Prostate gland (tissue), 2 donors: ENCODE results near the gene ARHGAP25. TPM values are rescaled to one million over a fixed set of nuclear protein-coding genes. Genes with fewer than 3 reads are reported as not detected.

Source experiments
- DNase-seq: peaks from one replicate; pipeline ENCODE4 v3.0.0-alpha.2; 2019; ENCODE audit warnings: low spot score
- H3K27ac ChIP-seq, 2 donors: fragments of 200-600 bp; sonication (generic); 2 replicates each; pipeline ENCODE4 v1.5.1; 2017 to 2019
- H3K27me3 ChIP-seq: fragments of 200-600 bp; sonication (generic); replicated peaks from 2 replicates; pipeline ENCODE4 v1.5.1; 2019; ENCODE audit not compliant: insufficient read depth
- H3K36me3 ChIP-seq, 2 donors: fragments of 200-600 bp; sonication (generic); 1 replicate in 1 of 2; 2 replicates in 1 of 2; pipeline versions ENCODE4 v1.5.1 to v1.8.1; 2017 to 2019
- H3K4me1 ChIP-seq: fragments of 200-600 bp; sonication (generic); replicated peaks from 2 replicates; pipeline ENCODE4 v1.5.1; 2019
- H3K4me3 ChIP-seq, 2 donors: fragments of 200-600 bp; sonication (generic); 2 replicates each; pipeline ENCODE4 v1.5.1; 2017 to 2019
- H3K9me3 ChIP-seq: fragments of 200-600 bp; sonication (generic); 2 replicates; pipeline ENCODE4 v1.5.1; 2017
- POLR2A ChIP-seq: fragments of 450-650 bp; IDR thresholded peaks from one replicate; pipeline ENCODE4 v1.6.1; 2016; ENCODE audit warnings: antibody characterized with exemption, mild to moderate bottlenecking
- POLR2AphosphoS5 ChIP-seq: sonication (generic); formaldehyde crosslinking; IDR thresholded peaks from one replicate; pipeline ENCODE4 v1.6.1; 2017; ENCODE audit warnings: antibody characterized with exemption
- WGBS: methylation state at CpG from one replicate; pipeline ENCODE4 v1.1.5; 2018; 5-methylcytosine and 5-hydroxymethylcytosine counted together
- intact Hi-C: fragments of 100-400 bp; cut with DNase I; formaldehyde crosslinking; loops from one replicate; pipeline ENCODE4 v1.14.2; 2022
- total RNA-seq, 2 donors: library from RNA; depleted of rRNA; stranded (reverse); fragments of >200 nt; gene quantifications; one replicate each; pipeline ENCODE4 v1.1.0, GENCODE V29; 2016
- TF ChIP-seq, protein P1 (sequence below), 4 experiments: fragments of 200-600 bp in 2 of 4; fragments of 450-650 bp in 2 of 4; sonication (generic) in 2 of 4; IDR thresholded peaks; 1 replicate in 3 of 4; 2 replicates in 1 of 4; pipeline ENCODE4 v1.5.1; 2016 to 2019; ENCODE audit warnings: antibody characterized with exemption in 4 of 4, mild to moderate bottlenecking in 2 of 4, moderate library complexity in 2 of 4

ARHGAP25 gene
- total RNA-seq, 2 donors from 2014 or later, result 5.0 to 6.2 TPM

DNA sequence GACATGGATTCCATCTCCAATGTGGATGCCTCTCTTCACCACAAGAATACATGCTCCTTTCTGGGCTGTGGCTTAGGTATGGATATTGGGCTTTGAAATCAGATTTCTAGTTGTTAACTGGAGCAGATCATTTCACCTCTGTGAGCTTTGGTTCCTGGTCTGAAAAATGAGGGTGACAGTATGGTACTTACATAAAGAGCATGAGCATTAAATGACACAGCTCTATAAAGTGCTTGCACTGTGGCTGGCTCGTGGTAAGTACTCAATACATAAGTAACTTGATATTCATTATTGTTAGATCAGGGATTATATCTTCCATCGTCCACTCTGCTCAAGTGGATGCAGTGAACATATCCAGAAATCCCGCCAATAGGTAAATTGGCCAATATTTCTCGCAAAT is 33.4 kb downstream of the ARHGAP25 start:
- DNase-seq, result no peak
- no peak overlapping the region for H3K4me3 ChIP-seq
- no peaks in the 10 kb centered on the region for H3K36me3 ChIP-seq
- H3K27me3 ChIP-seq, result no peaks in the 10 kb centered on the region
- H3K9me3 ChIP-seq, result no peaks in the 10 kb centered on the region
- intact Hi-C loops, result no loop called here
- 48% methylated on average over 4 of the region's 4 CpGs for WGBS
- H3K27ac ChIP-seq, result no peak overlapping the region
- no peak for TF ChIP-seq POLR2AphosphoS5
- no peak for TF ChIP-seq POLR2A
- TF ChIP-seq, protein P1, sequence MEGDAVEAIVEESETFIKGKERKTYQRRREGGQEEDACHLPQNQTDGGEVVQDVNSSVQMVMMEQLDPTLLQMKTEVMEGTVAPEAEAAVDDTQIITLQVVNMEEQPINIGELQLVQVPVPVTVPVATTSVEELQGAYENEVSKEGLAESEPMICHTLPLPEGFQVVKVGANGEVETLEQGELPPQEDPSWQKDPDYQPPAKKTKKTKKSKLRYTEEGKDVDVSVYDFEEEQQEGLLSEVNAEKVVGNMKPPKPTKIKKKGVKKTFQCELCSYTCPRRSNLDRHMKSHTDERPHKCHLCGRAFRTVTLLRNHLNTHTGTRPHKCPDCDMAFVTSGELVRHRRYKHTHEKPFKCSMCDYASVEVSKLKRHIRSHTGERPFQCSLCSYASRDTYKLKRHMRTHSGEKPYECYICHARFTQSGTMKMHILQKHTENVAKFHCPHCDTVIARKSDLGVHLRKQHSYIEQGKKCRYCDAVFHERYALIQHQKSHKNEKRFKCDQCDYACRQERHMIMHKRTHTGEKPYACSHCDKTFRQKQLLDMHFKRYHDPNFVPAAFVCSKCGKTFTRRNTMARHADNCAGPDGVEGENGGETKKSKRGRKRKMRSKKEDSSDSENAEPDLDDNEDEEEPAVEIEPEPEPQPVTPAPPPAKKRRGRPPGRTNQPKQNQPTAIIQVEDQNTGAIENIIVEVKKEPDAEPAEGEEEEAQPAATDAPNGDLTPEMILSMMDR (IDR thresholded peaks at IDR 0.05), result no peak
- H3K4me1 ChIP-seq, result no peaks in the 10 kb centered on the region

DNA sequence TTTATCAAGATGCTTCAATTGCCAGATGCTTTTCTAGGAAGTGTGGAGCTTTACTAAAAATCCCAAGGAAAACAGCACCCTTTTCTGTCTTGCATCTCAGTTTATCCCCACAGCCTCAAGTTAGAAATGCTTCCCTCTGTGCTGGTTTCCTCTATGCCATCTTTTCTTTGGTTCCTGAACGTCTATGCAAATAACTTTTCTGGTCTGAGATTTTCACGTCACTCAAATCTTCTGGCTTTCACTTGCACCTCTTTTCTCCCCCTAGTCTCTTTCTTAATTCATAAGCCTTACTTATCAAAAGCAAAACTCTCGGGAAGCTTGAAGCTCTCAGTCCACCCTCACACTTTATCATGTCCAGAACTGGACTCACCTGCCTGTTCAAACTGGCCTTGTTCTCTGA is 33.9 kb downstream of the ARHGAP25 start:
- 68% methylated on average over 3 of the region's 3 CpGs for WGBS
- Histone ChIP-seq H3K27me3 (no peaks in the 10 kb centered on the region), H3K27ac (no peak overlapping the region), H3K4me3 (no peak overlapping the region), H3K9me3 (no peaks in the 10 kb centered on the region), H3K4me1 (no peaks in the 10 kb centered on the region), H3K36me3 (no peaks in the 10 kb centered on the region)
- intact Hi-C loops, result no loop called here
- DNase-seq, result no peak
- TF ChIP-seq, protein P1 (IDR thresholded peaks at IDR 0.05), result no peak
- TF ChIP-seq POLR2AphosphoS5, result no peak
- no peak for TF ChIP-seq POLR2A

DNA sequence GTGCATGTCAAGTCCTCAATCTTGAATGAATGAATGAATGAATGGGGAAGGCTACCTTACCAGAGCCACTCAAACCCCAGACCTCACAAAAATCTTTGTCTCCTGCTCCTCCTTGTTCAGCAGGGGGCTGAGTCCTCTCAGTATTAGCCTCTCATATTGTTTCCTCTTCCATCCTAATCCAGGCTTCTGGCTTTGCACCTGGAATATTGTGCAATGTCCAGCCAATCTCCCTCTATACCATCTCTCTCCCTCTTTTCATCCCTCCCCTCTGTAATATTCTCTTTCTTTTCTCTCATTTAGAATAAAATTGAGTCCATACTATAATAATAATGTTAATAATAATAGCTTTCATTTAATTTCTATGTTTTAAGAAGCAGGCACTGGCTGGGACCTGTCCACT is 34.3 kb downstream of the ARHGAP25 start:
- Histone ChIP-seq H3K27ac (no peak overlapping the region), H3K9me3 (no peaks in the 10 kb centered on the region), H3K36me3 (no peaks in the 10 kb centered on the region), H3K27me3 (no peaks in the 10 kb centered on the region), H3K4me1 (no peaks in the 10 kb centered on the region), H3K4me3 (no peak overlapping the region)
- no peak for TF ChIP-seq POLR2A
- no peak for TF ChIP-seq POLR2AphosphoS5
- TF ChIP-seq, protein P1 (IDR thresholded peaks at IDR 0.05), result no peak
- no peak for DNase-seq
- intact Hi-C loops, result no loop called here

DNA sequence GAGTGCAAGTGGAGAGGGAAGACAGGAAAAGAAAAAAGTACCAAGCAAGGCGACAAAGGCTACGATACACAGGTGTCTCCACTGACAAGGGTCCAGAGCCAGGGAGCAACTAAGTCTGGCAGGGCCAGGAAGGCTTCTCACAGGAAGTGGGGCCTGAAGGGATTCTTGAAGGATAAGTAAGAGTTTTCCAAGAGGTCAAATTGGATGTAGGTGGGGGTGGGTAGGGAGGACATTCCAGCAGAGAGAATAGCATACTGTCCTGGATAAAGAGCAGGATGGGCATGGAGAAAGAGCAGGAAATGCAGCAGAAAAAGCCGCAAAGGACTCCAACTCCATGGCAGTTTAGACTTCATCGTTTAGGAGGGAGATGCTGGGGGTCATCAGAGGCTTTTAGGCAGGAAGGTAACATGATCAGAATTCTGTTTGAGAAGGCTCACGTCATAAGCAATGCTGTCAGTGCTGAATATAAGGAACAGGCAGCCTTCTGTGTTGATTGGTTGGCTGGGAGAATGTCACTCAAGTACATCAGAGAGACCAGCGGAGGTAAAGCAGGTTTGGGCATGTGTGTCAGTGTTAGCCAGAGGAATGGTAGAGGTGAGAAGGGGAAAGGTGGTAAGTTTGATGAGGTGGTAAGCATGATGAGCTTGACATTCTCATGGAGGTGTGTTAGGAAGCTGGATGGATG is 35.1 kb downstream of the ARHGAP25 start:
- H3K4me1 ChIP-seq, result no peaks in the 10 kb centered on the region
- H3K27me3 ChIP-seq, result no peaks in the 10 kb centered on the region
- no peak for DNase-seq
- intact Hi-C loops, result no loop called here
- 75% methylated on average over 6 of the region's 6 CpGs for WGBS
- TF ChIP-seq, protein P1 (IDR thresholded peaks at IDR 0.05), result no peak
- no peak for TF ChIP-seq POLR2A
- no peak for TF ChIP-seq POLR2AphosphoS5
- no peak overlapping the region for H3K27ac ChIP-seq
- H3K9me3 ChIP-seq, result no peaks in the 10 kb centered on the region
- H3K36me3 ChIP-seq, result no peaks in the 10 kb centered on the region
- no peak overlapping the region for H3K4me3 ChIP-seq

DNA sequence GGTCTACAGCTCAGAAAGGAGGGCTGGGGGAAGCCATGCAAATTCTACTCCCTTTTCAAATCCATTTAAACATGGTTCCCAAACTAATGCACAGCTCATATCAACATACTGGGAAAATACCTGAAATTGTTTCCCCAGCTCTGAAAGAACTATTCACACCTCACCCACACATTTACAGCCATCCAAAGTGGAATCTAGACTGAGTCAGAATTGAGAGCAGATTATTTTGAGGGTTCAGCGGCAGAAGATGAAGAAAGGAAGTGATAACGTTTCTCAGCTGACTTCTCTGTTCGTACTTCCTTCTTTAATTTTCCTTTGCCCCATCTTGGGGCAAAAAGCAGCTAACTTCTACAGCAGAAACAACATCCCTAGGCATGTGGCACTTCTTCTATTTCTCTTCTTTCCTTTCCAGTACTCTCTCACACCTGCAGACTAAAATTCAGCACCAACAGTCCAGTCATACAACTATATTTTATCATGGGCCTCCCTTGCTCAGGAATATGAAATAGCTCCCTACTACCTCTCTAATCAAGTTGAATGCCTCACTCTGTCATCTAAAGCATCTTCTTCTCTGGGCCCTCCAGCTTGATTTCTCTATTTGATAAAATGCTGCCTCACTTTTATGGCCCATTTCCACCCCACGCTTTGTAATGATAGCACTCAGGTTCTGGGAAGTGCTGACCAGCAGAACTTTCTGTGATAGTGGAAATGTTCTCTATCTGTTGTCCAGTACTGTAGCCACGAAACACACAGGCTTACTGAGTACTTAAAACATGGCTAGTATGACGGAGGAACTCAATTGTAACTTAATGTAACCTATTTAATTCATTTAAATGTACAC is 35.9 kb downstream of the ARHGAP25 start:
- 84% methylated on average over 6 of the region's 6 CpGs for WGBS
- DNase-seq, result no peak
- no peaks in the 10 kb centered on the region for H3K36me3 ChIP-seq
- peak overlapping the region in 1 of 2 donors; percentile 5 for H3K27ac ChIP-seq
- H3K9me3 ChIP-seq, result no peaks in the 10 kb centered on the region
- no peaks in the 10 kb centered on the region for H3K27me3 ChIP-seq
- H3K4me3 ChIP-seq, result no peak overlapping the region
- no peak for TF ChIP-seq POLR2AphosphoS5
- TF ChIP-seq, protein P1 (IDR thresholded peaks at IDR 0.05), result no peak
- TF ChIP-seq POLR2A, result no peak
- intact Hi-C loops, result no loop called here
- no peaks in the 10 kb centered on the region for H3K4me1 ChIP-seq
